Measurements from ENCODE around the gene LEMD2.
"Not testable (repeated sequence)": the region's sequence is repeated elsewhere in the genome, so short reads cannot be mapped to it uniquely, and the experiment has no call there.

DNA sequence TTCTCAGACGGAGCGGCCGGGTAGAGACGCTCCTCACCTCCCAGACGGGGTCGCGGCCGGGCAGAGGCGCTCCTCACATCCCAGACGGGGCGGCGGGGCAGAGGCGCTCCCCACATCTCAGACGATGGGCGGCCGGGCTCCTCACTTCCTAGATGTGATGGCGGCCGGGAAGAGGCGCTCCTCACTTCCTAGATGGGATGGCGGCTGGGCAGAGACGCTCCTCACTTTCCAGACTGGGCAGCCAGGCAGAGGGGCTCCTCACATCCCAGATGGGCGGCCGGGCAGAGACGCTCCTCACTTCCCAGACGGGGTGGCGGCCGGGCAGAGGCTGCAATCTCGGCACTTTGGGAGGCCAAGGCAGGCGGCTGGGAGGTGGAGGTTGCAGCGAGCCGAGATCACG lies 43.9 kb upstream of the LEMD2 start:
- TF ChIP-seq, protein P1, sequence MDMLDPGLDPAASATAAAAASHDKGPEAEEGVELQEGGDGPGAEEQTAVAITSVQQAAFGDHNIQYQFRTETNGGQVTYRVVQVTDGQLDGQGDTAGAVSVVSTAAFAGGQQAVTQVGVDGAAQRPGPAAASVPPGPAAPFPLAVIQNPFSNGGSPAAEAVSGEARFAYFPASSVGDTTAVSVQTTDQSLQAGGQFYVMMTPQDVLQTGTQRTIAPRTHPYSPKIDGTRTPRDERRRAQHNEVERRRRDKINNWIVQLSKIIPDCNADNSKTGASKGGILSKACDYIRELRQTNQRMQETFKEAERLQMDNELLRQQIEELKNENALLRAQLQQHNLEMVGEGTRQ (CRISPR knock-in tag; IDR thresholded peaks at IDR 0.05): not testable (repeated sequence)
- not testable (repeated sequence) for TF ChIP-seq GABPB1 (CRISPR knock-in tag; IDR thresholded peaks at IDR 0.05)

Data from WTC11 (cell line).